Activated T-cell treated with anti-CD3 and anti-CD28 coated beads for 48 hours (primary cell): ENCODE results near the gene NT5C2.

Experiments used
- DNase-seq: peaks from one replicate; pipeline ENCODE4 v3.0.0-alpha.2; 2020; ENCODE audit warnings: low read depth

Gene NT5C2

GRCh38 chr10:103120977-103121735, 71.9 kb downstream of the NT5C2 start:
- no peak for DNase-seq

- DNase-seq, result no peak
Measured at GRCh38 chr10:103120546-103120945, 72.5 kb downstream of the NT5C2 start.

DNA sequence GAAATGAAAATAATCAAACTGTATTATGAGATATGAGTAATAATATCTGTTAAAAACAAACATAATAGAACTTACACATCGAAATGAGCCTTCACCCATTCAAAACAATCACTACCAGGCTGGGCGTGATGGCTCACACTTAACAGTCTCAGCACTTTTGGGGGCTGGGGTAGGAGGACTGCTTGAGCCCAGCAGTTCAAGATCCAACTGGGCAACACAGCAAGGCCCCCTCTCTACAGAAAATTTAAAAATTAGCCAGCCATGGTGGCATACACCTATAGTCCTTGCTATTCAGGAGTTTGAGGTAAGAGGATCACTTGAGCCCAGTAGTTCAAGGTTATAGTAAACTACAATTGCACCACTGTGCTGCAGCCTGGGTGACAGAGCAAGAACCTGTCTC, 75.8 kb downstream of the NT5C2 start:
- no peak for DNase-seq

GRCh38 chr10:103114876-103115275, 78.2 kb downstream of the NT5C2 start:
- DNase-seq, result no peak

DNA sequence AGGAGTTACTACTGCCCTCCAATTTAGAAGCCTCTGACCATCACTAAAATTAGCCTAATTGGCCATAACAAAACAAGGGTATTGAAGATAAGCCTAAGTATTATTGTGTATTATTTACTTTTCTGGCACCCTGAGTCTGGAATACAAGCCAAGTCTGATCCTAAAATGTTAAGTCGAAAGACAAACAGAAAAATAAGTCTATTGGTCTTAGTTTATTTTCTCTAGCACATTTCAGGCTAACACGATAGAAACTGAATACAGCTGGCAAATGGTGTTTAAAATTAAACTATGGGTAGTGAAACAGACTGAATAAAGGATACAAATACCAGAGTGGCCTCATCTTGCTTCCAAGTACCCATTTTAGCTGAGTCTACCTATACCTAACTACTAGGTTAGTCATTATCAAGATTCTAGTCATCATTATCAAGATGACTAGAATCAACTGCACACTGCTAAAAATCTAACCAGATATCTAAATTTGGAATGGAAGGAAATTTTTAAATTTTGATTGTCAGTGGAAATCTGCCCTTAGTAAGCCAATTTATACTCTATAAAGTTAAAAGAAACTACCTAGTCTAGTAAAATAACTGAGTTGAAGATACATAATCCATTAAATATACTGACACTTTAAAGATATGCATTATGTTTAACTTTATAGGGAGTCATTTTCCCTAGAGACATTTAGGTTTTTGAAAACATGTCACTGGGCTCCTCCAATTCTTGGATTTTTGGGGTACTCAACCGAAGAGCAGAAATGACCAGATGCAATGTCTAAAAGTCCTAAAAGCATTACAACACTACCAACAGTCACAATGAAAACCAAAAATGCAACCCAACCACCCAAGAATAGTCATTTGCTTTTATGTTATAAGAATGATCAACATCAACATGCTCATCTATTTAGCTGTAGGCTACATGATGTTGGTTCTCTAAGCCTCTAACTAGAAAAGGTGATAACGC, 80.9 kb downstream of the NT5C2 start:
- DNase-seq, result no peak

DNA sequence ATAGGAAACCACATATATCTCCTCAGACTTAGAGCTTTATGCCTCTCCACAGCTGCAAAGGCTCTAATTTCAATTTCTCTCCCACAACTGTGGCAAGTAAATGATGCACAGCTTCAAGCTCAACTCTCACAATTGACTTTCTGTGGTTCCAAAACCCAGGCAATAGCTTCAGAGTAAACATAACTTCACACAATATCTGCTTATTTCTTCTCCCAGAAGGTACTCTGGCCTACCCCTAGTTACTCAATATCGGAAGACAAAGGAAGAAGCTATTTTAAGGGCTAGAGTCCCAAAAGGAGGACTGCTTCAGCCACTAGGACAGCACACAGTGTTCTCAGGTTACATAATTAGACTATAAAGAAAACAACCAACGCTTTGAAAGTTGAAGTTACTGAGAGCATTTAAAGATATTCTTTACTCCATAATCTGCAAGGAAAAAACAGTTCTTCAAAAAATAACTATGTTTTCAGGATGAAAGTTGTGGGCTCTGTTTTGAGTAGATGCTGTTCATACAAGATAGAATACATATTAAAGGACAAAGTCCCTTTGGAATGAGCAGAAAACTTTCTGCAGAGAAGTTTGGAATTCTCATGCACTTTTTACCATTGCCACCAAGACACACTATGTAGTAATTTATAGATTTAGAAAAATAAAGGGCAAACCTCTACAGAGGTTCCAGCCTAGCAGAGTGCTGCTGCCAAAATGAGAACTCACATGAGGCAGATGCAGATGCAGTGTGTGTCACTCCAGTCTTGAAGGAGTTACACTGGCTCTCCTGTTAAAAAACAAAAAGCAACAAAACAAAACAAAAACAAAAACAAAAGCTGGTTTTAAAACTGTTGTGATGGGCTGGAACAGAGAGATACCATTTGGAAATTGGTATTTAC, 81.8 kb downstream of the NT5C2 start:
- DNase-seq, result no peak

- no peak for DNase-seq
Measured at GRCh38 chr10:103110407-103110806, 82.7 kb downstream of the NT5C2 start.

DNA sequence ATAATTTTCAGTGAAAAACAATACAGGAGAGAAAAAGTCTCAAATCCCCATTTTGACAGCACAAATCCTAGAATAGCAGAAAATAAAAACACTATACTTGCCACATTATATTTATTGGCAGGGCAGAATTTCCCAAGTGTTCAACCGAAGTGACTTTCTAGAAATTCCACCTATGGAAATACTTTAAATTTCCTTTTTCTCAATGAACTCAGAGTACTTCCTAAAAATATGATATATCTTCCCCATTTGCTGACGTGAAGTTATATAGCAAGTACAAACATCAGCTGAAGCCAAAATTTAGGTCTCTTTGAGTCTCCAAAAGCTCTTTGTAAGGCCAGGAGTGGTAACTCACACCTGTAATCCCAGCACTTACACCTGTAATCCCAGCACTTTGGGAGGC, 83.3 kb downstream of the NT5C2 start:
- DNase-seq, result no peak

- no peak for DNase-seq
Measured at GRCh38 chr10:103106539-103106938, 86.5 kb downstream of the NT5C2 start.

- DNase-seq, result no peak
Measured at GRCh38 chr10:103105462-103105861, 87.6 kb downstream of the NT5C2 start.

DNA sequence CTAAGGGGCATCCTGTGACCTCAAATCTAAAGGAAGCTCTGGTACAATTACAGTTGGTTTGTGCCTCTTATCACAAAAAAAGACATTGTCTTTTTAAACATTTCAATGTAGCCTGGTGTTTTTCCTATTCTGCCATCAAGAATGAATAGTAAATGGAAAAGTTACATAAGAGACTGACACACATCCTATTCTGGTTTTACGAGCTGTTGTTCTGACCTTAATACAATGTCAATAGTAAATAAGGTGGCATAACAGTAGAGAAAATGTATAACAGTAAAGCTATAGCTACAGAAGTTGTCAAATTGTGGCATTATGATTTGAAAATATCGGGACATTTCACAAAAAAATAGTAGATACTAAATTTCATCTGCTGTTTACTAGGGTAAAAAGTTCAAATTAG, 88.4 kb downstream of the NT5C2 start:
- DNase-seq, result no peak

DNA sequence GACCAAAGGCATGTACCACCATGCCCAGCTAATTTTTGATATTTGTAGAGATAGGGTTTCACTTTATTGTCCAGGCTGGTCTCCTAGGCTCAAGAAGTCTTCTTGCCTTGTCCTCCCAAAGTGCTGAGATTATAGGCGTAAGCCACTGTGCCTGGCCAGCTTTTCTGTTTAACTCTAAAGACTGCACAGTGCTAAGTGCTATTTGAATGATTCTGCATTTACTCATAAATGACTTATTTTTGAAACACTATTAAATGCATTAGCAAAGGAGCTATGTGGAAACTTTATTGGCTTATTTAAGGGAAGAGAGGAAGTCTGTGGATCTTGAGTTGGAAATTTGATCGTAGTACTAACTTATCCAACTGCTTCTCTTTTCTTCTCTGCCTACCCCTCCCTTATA, 89.1 kb downstream of the NT5C2 start:
- DNase-seq, result no peak

DNA sequence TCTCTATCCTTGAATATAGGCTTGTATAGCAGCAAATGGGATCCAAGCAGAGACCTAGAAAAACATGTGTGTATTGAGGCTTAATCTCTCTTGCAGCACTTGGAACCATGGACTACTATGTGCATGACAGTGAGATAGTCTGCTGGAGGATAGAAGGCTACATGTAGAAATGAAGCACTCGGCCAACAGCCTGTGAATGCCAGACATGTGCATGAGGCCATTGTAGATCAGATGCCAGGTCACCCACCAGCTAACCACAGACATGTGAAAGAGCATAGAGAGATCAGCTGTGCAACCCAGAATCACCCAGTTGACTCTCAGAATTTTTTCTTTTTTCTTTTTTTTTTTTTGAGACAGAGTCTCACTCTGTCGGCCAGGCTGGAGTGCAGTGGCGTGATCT, 90.9 kb downstream of the NT5C2 start:
- DNase-seq, result no peak

- no peak for DNase-seq
Measured at GRCh38 chr10:103100620-103101019, 92.5 kb downstream of the NT5C2 start.

- no peak for DNase-seq
Measured at GRCh38 chr10:103098240-103098639, 94.8 kb downstream of the NT5C2 start.

GRCh38 chr10:103096130-103096529, 96.9 kb downstream of the NT5C2 start:
- DNase-seq, result no peak

DNA sequence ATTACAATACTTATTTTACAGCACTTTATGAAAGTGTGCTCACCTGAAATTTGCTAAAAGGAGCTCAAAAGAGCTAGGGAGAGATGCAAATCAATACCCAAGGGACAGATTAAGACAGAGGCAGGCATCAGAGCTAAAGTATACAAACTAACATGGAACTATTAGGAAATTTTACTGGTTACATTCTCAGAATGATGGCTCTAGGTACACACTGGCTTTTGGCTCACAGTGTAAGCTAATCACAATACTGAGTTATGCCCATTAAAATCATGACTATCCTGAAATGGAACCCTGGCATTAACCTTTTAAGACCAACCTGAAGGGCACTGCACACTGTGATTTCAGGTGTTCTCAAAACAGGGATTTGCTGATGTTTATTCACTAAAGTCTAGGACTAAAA, 98.1 kb downstream of the NT5C2 start:
- DNase-seq, result no peak

GRCh38 chr10:103090911-103091310, 102.2 kb downstream of the NT5C2 start:
- DNase-seq, result no peak

DNA sequence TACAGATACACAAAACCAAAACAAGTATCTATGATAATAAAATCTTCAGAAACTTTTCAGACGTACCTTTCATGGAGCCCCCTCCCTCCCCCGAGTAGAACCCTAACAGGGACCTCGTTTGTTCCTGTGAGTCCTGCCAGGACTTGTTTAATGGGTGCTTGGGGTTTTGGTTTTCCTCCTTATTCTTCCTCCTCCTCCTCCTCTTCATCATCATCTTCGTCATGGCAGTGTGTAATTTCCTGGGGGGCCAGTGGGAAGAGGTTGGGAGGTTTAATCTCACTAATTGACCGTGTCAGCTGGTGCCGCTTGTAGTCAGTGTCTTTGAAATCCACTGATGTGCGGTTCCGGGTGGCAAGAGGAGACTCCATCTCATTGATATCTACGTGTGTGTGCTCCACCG, 103.6 kb downstream of the NT5C2 start:
- no peak for DNase-seq

GRCh38 chr10:103086799-103087198, 106.3 kb downstream of the NT5C2 start:
- DNase-seq, result no peak

GRCh38 chr10:103086261-103086660, 106.8 kb downstream of the NT5C2 start:
- no peak for DNase-seq

DNA sequence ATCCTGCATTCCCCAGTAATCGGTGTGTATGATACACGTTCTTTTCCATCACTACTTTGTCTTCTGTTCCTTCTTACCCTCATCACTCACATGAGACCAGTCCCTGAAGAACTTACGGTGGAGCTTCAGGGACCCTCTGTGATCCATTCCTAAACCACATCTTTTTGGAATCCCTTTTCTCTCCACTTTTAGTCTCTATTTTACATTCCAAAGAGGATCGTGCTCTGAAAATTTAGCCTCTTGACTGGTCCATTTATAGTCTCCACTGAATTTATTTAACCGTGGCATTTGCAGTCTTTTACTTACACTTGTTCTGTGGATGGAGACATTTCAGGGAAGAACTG, 109.1 kb downstream of the NT5C2 start:
- no peak for DNase-seq
